Prostate gland (tissue), 2 donors: ENCODE data around the gene TNRC6C.

Experiments
- CTCF ChIP-seq, 4 experiments: fragments of 200-600 bp in 2 of 4; fragments of 450-650 bp in 2 of 4; sonication (generic) in 2 of 4; IDR thresholded peaks; 1 replicate in 3 of 4; 2 replicates in 1 of 4; pipeline ENCODE4 v1.5.1; 2016 to 2019; ENCODE audit warnings: antibody characterized with exemption in 4 of 4, mild to moderate bottlenecking in 2 of 4, moderate library complexity in 2 of 4
- POLR2A ChIP-seq: fragments of 450-650 bp; IDR thresholded peaks from one replicate; pipeline ENCODE4 v1.6.1; 2016; ENCODE audit warnings: antibody characterized with exemption, mild to moderate bottlenecking
- POLR2AphosphoS5 ChIP-seq: sonication (generic); formaldehyde crosslinking; IDR thresholded peaks from one replicate; pipeline ENCODE4 v1.6.1; 2017; ENCODE audit warnings: antibody characterized with exemption

- TF ChIP-seq CTCF (IDR thresholded peaks at IDR 0.05): no peak
- no peak for TF ChIP-seq POLR2A
- TF ChIP-seq POLR2AphosphoS5: no peak
Measured at GRCh38 chr17:78016852-78017251, 58.3 kb downstream of the TNRC6C start.
